Thyroid gland (tissue), 4 donors: Measurements from ENCODE around the gene CLDN22.

Experiments used
- POLR2A ChIP-seq, 2 donors: fragments of 450-650 bp; IDR thresholded peaks; one replicate each; pipeline ENCODE4 v1.6.1; 2017; ENCODE audit warnings: antibody characterized with exemption in 2 of 2, mild to moderate bottlenecking in 2 of 2, moderate library complexity in 1 of 2
- TF ChIP-seq, protein P1 (sequence below), 6 experiments: fragments of 200-600 bp in 3 of 6; fragments of 450-650 bp in 3 of 6; sonication (generic) in 3 of 6; IDR thresholded peaks; one replicate each; pipeline ENCODE4 v1.5.1; 2016 to 2019; ENCODE audit warnings: antibody characterized with exemption in 6 of 6, mild to moderate bottlenecking in 2 of 6, inconsistent platforms in 1 of 6, moderate library complexity in 1 of 6

DNA sequence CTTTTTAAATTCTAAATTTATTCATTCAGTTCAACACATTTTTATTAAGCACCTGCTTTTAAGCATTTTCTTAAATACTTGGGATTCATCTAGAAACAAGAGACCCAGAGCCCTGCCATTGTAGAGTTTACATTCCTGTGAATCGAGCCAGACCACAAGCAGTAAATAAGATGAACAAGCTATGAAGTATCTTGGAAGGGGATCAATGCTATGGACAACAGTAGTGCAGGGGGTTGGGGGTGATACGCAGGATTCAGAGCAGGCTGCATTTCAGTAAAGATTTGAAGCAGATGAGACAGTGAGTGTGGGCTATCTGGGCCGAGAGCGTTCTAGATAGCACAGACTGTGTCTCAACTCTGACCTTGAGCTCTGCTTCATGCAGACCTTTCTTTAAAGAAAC lies 35.1 kb downstream of the CLDN22 start:
- TF ChIP-seq, protein P1, sequence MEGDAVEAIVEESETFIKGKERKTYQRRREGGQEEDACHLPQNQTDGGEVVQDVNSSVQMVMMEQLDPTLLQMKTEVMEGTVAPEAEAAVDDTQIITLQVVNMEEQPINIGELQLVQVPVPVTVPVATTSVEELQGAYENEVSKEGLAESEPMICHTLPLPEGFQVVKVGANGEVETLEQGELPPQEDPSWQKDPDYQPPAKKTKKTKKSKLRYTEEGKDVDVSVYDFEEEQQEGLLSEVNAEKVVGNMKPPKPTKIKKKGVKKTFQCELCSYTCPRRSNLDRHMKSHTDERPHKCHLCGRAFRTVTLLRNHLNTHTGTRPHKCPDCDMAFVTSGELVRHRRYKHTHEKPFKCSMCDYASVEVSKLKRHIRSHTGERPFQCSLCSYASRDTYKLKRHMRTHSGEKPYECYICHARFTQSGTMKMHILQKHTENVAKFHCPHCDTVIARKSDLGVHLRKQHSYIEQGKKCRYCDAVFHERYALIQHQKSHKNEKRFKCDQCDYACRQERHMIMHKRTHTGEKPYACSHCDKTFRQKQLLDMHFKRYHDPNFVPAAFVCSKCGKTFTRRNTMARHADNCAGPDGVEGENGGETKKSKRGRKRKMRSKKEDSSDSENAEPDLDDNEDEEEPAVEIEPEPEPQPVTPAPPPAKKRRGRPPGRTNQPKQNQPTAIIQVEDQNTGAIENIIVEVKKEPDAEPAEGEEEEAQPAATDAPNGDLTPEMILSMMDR (IDR thresholded peaks at IDR 0.05), result no peak
- TF ChIP-seq POLR2A (IDR thresholded peaks at IDR 0.05), result no peak
